Measurements from ENCODE around the gene TRAPPC3L.

TRAPPC3L gene

GRCh38 chr6:116465246-116465645, 80.2 kb downstream of the TRAPPC3L start:
- DNase-seq (ENCODE audit: low read depth in 2 of 2) = no peak

- no peak for DNase-seq (ENCODE audit: low read depth in 2 of 2)
Measured at GRCh38 chr6:116463301-116463700, 82.2 kb downstream of the TRAPPC3L start.

- DNase-seq (ENCODE audit: low read depth in 2 of 2) = peak in 1 of 2 donors; percentile 53
Measured at GRCh38 chr6:116461932-116462885, 83.3 kb downstream of the TRAPPC3L start.

GRCh38 chr6:116461331-116461931, 84.1 kb downstream of the TRAPPC3L start, which contains the start of gene CALHM6:
Gene CALHM6 (plus strand): TSS chr6:116461375. CDS start chr6:116461930, 555 bp downstream.
- DNase-seq (ENCODE audit: low read depth in 2 of 2) = no peak

- no peak for DNase-seq (ENCODE audit: low read depth in 2 of 2)
Measured at GRCh38 chr6:116459927-116460326, 85.6 kb downstream of the TRAPPC3L start.

- DNase-seq (ENCODE audit: low read depth in 2 of 2) = no peak
Measured at GRCh38 chr6:116458264-116458663, 87.2 kb downstream of the TRAPPC3L start.

- DNase-seq (ENCODE audit: low read depth in 2 of 2) = no peak
Measured at GRCh38 chr6:116456927-116457326, 88.6 kb downstream of the TRAPPC3L start.

- DNase-seq (ENCODE audit: low read depth in 2 of 2) = no peak
Measured at GRCh38 chr6:116456106-116456505, 89.4 kb downstream of the TRAPPC3L start.

- DNase-seq (ENCODE audit: low read depth in 2 of 2) = no peak
Measured at GRCh38 chr6:116452531-116452930, 93.0 kb downstream of the TRAPPC3L start.

GRCh38 chr6:116451916-116452315, 93.6 kb downstream of the TRAPPC3L start:
- DNase-seq (ENCODE audit: low read depth in 2 of 2) = no peak

- DNase-seq (ENCODE audit: low read depth in 2 of 2) = no peak
Measured at GRCh38 chr6:116450769-116451740, 94.4 kb downstream of the TRAPPC3L start.

GRCh38 chr6:116450185-116450710, 95.2 kb downstream of the TRAPPC3L start:
- DNase-seq (ENCODE audit: low read depth in 2 of 2) = no peak

- no peak for DNase-seq (ENCODE audit: low read depth in 2 of 2)
Measured at GRCh38 chr6:116449565-116449964, 95.9 kb downstream of the TRAPPC3L start.

GRCh38 chr6:116447496-116448011, 97.9 kb downstream of the TRAPPC3L start:
- no peak for DNase-seq (ENCODE audit: low read depth in 2 of 2)

- DNase-seq (ENCODE audit: low read depth in 2 of 2) = no peak
Measured at GRCh38 chr6:116447052-116447451, 98.4 kb downstream of the TRAPPC3L start.

- DNase-seq (ENCODE audit: low read depth in 2 of 2) = no peak
Measured at GRCh38 chr6:116446399-116446798, 99.1 kb downstream of the TRAPPC3L start.

GRCh38 chr6:116445102-116445501, 100.4 kb downstream of the TRAPPC3L start:
- no peak for DNase-seq (ENCODE audit: low read depth in 2 of 2)
